ENCODE data around the gene MSI2.

MSI2 gene

DNA sequence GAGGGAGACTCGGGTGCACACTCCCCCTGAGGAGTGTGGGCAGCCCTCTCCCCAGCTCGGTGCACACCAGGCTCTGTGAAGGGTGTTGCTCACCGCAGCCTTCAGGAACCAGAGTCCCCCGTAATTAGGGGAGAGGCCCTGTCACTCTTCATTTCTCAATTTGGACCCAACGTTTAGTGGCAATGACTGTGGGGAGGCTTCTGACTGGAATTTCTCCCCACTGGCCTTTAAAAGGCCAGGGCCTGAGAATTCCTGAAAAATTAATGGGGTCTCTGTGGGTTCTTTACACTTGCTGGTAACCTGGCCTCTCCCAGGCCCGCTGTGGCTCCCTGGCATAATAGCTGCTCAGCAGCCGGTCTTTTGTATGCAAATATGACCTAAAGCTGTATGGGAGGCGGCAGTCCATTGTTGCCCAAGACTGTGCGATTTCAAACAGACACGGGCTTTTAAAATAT, 209.7 kb downstream of the MSI2 start:
- DNase-seq: no peak

GRCh38 chr17:57466521-57466920, 210.2 kb downstream of the MSI2 start:
- no peak for DNase-seq

DNA sequence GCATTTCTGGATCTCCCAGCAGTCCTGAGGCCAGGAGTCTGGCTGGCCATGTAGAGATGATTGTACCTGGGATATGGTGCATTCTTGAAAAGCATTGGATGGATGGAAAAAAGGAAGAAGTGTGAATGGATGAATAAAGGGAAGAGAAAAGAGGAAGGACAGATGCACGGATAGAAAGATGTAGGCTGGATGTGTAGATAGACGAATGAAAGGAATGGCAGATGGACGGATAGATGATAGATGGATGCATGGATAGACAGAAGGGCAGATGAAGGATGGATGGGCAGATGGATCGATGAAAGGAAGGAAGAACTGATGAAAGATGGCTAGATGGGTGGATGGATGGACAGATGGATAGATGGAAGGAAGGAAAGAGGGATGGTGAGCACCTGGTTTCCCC, 210.9 kb downstream of the MSI2 start:
- no peak for DNase-seq

DNA sequence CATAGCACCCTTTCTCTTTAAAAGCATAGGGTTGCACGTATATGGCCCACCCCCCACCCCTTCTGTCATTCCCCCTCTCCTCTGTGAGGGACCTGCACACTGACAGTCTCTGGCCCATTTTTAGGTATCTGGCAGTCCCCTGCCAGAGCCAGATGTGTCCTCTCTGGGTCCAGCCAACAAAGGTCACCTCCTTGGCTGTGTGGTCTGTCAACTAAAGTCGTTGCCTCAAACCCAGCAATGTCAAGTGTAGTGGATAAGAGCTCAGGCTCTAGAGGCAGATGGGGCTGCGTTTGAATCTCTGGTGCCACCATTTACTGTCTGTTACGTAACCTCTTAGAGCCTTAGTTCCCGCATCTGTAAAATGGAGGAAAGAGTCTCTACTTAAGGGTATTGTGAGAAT, 211.5 kb downstream of the MSI2 start:
- no peak for DNase-seq

DNA sequence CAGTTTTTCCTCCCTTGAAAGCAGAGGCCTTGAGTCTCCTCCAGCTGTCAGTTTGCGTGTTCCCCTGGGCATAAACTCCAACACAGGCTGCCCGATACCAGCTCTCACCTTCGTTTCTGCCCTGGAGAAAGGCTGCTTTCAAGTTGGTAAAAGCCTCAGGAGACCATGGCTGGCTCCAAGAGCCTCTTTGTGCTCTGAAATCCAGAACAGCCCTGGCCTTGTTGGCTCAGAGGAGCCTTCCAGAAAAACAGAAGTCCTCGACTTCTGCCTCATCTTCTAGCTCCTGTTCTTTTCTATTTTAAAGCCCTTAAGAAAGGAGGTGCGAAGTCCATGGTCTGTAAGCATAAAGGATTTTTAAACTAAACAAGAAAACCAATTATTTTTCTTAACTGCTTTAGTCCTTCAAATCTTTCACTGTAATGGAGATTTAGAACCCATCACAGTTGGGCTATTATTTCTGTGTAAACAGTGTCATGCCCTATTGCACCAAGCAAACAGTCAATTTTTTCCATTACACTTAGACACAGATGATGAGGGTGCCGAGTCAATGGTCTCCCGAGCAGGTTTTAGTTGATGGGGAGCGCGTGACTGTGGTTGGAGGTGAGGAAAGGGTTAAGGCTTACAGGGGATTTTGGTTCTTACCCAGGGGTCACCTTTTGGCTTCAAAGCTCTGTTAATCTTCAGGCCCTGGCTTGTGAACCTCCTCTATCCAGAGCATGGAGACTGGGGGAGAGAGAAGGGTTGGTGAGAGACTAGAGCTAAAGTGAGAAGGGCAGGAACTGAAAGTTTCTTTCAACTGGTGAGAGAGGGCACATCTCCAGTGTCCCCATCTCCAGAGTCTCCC, 212.8 kb downstream of the MSI2 start:
- DNase-seq: no peak

DNA sequence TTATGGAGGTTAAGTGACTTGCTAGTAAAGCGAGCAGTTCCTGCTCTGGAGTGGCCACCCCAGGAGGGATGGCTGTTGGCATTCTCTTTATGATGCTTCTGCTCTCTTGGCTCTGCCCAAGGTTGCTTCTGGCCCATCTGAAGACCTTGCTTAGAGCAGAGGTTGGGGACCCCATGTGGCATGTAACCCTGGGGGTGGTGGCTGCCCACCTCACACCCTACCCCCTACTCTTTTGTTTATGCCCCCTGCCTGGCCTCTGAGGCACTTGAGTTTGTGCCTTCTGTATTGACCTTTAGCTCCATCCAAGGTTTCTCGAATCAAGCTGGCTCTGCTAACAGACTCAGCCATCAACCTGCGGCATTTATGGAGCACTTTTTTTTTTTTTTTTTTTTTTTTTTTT, 214.6 kb downstream of the MSI2 start:
- no peak for DNase-seq

- no peak for DNase-seq
These were observed 215.6 kb downstream of the MSI2 start for GRCh38 chr17:57471868-57472368.

GRCh38 chr17:57475796-57476195, 219.5 kb downstream of the MSI2 start:
- DNase-seq: no peak

DNA sequence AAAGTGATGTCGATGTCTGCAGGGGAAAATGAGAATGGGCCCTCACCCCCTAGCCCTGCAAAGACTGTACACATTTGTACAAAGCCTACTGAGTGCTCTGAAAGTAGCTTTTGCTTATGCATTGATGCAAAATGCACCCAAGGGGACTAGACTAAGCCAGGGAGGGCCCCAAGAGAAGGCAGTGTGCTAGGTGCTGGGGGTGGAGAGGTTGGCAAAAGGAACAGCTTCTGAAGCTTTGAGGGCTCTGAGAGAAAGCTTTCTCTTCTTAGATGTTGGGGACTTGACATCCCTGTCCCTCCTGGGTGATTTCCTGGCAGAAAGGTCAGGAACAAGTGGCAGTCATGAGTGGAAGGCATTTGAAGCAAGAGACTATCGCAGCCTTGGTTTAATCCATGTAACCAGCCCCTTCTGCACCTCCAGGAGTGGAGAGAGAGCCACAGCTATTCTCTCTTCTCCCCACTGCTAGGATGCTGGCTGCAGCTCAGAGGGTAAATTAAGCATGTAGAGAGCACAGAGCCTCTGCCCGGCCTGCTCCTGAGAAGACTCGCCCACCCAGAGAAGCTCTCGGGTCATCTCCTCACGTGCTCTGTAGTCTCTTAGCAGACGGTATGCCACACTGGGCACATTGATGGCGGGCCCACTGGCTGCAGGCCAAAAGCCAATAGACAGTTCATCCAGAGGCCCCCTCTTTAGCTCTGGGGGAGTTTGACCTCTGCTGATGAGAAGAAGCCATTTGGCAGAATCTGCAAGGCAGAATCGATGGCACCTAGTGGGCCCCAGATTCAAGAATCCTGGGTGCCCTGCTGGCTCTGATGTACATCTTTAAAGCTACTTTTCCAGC, 221.4 kb downstream of the MSI2 start:
- DNase-seq: no peak

DNA sequence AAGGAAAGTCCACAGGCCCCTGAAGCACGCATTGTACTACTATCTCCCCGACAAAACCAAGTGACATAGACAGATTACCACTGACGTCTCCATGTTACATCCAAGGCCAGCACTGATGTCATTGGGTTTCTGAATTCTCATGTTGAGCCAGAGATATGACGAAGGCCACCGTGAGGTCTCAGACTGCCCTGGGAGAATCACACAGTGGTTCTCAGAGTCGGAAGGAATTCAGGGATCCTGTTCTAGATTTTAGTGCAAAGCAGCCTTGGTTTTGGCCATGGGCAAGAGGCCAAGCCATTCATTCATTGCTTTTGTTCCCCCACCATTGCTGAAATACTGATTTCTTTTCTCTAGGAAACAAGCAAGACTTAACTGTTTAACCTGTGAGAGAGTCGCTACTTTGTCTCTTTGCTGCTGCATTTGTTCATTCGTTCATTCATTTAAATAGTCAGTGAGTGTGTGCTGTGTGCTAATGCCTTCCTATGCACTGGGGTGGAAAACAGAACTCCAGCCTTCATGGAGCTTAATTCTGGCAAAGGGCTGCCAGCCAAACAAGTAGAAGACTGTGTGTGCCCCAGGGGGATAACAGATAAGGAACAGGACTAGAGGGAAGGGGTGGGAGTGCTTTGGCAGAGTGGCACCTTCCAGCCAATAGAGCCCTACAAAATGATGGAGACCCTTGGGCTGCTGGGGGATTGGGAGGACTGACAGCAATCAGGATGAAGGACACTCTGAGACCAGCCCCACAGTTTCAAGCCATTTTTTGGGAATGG, 222.3 kb downstream of the MSI2 start:
- DNase-seq: no peak

DNA sequence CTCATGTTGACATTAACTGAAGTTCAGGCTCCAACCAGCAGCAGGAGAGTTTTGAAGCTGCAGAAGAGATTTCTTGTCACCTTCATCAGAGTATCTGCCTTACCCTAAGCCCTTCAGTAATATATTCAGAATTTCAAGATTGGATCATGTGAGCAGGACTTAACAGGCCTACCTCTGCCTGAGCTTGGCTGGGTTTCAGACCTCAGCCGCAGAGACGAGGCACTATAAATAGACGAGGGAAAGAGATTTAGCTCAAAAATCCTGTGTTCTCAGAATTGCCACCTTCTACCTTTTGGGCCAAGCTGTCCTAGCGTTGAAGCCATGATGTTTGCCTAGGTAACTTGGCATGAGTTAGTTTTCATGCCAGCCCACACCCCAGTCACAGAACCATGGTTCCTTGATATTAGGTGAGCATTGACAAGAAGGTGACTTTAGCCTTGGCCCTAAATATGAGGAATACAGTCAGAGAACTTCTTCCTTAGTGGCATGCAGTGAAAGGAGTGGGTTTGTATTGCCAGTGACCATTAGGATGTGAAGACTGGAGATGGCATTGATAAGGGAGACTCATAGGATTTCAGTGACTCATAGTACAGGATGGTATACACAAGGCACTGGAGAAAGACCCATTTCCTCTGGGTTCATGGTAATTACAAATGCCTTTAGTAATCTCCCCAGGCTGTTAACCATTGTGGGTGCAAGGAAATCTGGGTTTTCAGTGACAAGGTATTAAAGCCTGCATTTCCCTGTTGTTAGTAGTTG, 224.3 kb downstream of the MSI2 start:
- no peak for DNase-seq

DNA sequence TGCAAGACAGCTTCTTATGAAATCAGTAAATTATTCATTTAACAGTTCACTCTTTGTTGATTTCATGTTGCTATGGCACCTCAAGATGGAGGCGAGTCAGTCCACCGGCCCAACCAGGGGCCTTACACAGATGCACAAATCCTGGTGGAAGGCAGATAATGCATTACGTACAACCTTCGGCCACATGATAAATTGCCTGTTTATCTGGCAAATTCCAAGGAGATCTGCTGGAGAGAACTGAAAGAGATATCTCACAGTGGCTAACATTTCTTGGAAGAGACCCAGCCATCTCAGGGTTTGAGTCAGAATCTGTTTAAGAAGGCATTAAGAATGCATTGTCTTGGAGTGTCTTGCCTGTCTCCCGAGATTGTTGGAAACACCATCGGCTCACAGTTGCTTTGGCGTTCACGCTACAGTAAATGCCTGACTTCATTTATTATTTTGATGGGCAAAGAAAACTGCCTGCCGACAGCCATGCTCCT, 225.6 kb downstream of the MSI2 start:
- no peak for DNase-seq

GRCh38 chr17:57482657-57483056, 226.3 kb downstream of the MSI2 start:
- no peak for DNase-seq

DNA sequence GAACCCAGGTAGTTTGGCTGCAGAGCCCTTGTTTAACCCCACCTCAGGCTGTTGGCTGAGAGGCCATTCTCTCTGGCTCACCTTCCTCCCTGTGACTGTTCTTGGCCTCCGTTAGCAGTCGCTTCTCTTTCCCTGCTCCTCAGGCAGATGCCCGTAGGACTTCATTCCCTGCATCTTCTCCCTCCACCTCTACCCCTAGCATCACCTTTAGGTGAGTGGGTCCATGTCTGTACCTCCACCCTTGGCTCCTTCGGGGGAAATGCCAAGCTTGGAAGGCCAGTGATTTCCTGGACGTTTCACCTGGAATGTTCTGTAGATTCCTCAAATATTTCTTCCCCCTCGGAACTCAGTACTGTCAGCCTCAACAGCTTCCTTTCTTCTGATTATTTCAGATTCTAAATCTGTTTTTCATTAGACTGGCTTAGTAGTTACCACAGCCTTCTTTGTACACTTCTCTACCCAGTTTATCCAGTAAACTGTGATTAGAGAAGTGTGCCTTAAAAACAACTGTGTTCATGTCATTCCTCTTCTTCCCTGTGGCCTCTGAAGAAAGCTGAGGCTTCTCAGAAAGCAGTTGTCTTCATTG, 227.9 kb downstream of the MSI2 start:
- DNase-seq: no peak

GRCh38 chr17:57484826-57485565, 228.7 kb downstream of the MSI2 start:
- DNase-seq: no peak

- DNase-seq: no peak
These were observed 229.2 kb downstream of the MSI2 start for GRCh38 chr17:57485566-57485865.

GRCh38 chr17:57485916-57486881, 229.9 kb downstream of the MSI2 start:
- DNase-seq: no peak

- no peak for DNase-seq
These were observed 230.6 kb downstream of the MSI2 start for GRCh38 chr17:57486882-57487301.

DNA sequence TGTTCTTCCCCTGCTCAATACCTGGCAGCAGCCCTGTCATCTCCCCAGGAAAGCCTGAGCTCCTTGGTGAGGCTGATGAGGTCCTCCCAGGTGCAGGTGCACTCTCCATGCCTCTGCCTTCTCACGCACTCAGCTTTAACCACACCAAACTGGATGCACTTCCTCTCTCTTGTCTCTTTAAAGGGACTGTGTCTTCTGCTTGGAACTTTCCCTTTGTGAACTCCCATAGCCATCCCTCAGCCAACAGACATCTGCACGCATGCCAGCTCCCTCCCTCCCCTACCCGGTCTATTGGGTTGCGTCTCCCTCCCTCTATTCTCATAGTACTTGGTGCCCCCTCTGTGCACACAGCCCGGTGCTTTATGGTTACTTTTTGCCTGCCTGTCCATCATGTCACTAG, 231.2 kb downstream of the MSI2 start:
- DNase-seq: no peak

- DNase-seq: no peak
These were observed 232.5 kb downstream of the MSI2 start for GRCh38 chr17:57488856-57489255.

Measured in activated CD4-positive, CD25-positive, alpha-beta regulatory T cell treated with anti-CD3 and anti-CD28 coated beads, Interleukin-2, amount 50 U/mL, for 72 hours (primary cell).